AG04450 (cell line): ENCODE results near the gene TMEM54. TPM values are rescaled to one million over a fixed set of nuclear protein-coding genes. Genes with fewer than 3 reads are reported as not detected.

Source experiments
- CTCF ChIA-PET: fragments of 300-600, 350-600 bp; formaldehyde crosslinking; extraction: SDS; loops from one replicate; lab custom pipeline; 2022; ENCODE audit warnings: antibody characterized with exemption, inconsistent platforms; lab: Charles Lee
- POLR2A ChIA-PET: fragments of 350-600 bp; formaldehyde crosslinking; extraction: SDS; loops from one replicate; lab custom pipeline; 2021; ENCODE audit warnings: antibody characterized with exemption, inconsistent platforms; lab: Yijun Ruan, JAX
- DNase-seq: peaks from one replicate; pipeline ENCODE4 v3.0.0-alpha.2; 2011; ENCODE audit warnings: low read depth, low spot score
- H3K27ac ChIP-seq: one replicate; pipeline ENCODE4 v1.5.1; 2012; ENCODE audit warnings: low read depth, low read length, control low read depth
- H3K27me3 ChIP-seq: one replicate; pipeline ENCODE4 v1.6.0; 2012; ENCODE audit warnings: low read length; ENCODE audit not compliant: control insufficient read depth, insufficient read depth
- H3K4me3 ChIP-seq: 2 replicates; pipeline ENCODE4 v1.5.1; 2011; ENCODE audit warnings: mild to moderate bottlenecking, low read depth, low read length, control low read depth
- H3K9me3 ChIP-seq: 2 replicates; pipeline ENCODE4 v1.5.1; 2012; ENCODE audit warnings: low read length; ENCODE audit not compliant: control insufficient read depth, insufficient read depth
- CTCF ChIP-seq: IDR thresholded peaks from 2 replicates; pipeline ENCODE4 v1.5.1; 2011; ENCODE audit warnings: low read depth, low read length, control low read depth, inconsistent platforms
- polyA plus RNA-seq: library from polyadenylated mRNA; depleted of rRNA; stranded (reverse); fragments of >200 nt; gene quantifications from 2 replicates; pipeline ENCODE4 v1.2.3, GENCODE V29; 2011

The TMEM54 gene
- polyA plus RNA-seq, 1 experiment = 28.6 TPM

GRCh38 chr1:32876341-32877210, 24.6 kb downstream of the TMEM54 start:
- CTCF ChIA-PET = interaction anchor here (0.6 to 4.3 kb wide), 21 partner anchors 9 to 590 kb away, joined by 3 to 67 read pairs (median 4); partner anchors contain the start of gene AZIN2
- Histone ChIP-seq H3K9me3 (no peaks in the 10 kb centered on the region), H3K27ac (no peak overlapping the region), H3K27me3 (peaks cover 3% of the 10 kb centered on the region), H3K4me3 (no peak overlapping the region)
- POLR2A ChIA-PET = no interaction called here
- peak; percentile 78 for TF ChIP-seq CTCF
- no peak for DNase-seq

GRCh38 chr1:32874860-32875752, 26.1 kb downstream of the TMEM54 start:
- Histone ChIP-seq H3K9me3 (no peaks in the 10 kb centered on the region), H3K27me3 (peaks cover 10% of the 10 kb centered on the region), H3K27ac (no peak overlapping the region), H3K4me3 (no peak overlapping the region)
- CTCF ChIA-PET = interaction anchor here (0.6 to 4.3 kb wide), 18 partner anchors 8 to 475 kb away, joined by 3 to 67 read pairs (median 5); no protein-coding TSS in a partner anchor
- no peak for DNase-seq
- POLR2A ChIA-PET = no interaction called here
- TF ChIP-seq CTCF = no peak

GRCh38 chr1:32873484-32873883, 27.7 kb downstream of the TMEM54 start:
- H3K9me3 ChIP-seq = no peaks in the 10 kb centered on the region
- ChIA-PET POLR2A (no interaction called here), CTCF (interaction anchor here (0.6 to 4.3 kb wide), 13 partner anchors 12 to 472 kb away, joined by 3 to 67 read pairs (median 3); partner anchors contain the start of gene HPCA)
- H3K4me3 ChIP-seq = no peak overlapping the region
- H3K27ac ChIP-seq = no peak overlapping the region
- peaks cover 15% of the 10 kb centered on the region for H3K27me3 ChIP-seq
- TF ChIP-seq CTCF = no peak
- no peak for DNase-seq

- H3K4me3 ChIP-seq = no peak overlapping the region
- H3K9me3 ChIP-seq = no peaks in the 10 kb centered on the region
- no peak overlapping the region for H3K27ac ChIP-seq
- TF ChIP-seq CTCF = no peak
- POLR2A ChIA-PET = no interaction called here
- no peak for DNase-seq
- peaks cover 12% of the 10 kb centered on the region for H3K27me3 ChIP-seq
- CTCF ChIA-PET = interaction anchor here (0.6 to 2.2 kb wide), 19 partner anchors 9 to 471 kb away, joined by 3 to 11 read pairs (median 4); no protein-coding TSS in a partner anchor
These were observed 29.1 kb downstream of the TMEM54 start for GRCh38 chr1:32872192-32872460.
